ENCODE data around the gene WDR54. TPM values are rescaled to one million over a fixed set of nuclear protein-coding genes. Genes with fewer than 3 reads are reported as not detected.

Gene WDR54
- polyA plus RNA-seq, 3 donors, result 7.1 to 11.7 (median 7.9) TPM

DNA sequence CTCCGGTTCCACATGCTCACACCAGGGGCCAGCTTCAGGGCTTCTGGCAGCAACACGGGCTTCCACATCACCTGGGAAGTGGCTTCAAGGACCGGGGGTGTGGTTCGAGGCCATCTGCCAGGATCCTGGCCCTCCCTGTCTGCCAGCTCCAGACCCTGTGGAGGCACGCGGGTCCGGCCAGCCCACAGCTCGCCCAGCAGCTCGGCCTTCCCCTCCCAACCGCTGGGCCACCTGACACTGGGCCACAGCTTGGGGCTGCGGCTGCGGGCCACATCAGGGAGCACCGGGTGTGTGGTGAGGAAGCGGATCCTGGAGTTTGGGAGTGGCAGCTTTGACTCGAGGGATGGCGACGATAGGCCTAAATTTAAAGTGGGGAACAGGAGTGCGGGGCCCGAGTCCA, 7.1 kb upstream of the WDR54 start:
- intact Hi-C loops (cut with micrococcal nuclease), result no loop called here
- Histone ChIP-seq H3K27ac (ENCODE audit: low read depth in 1 of 2, low read length in 2 of 2) (no peak overlapping the region), H4K20me1 (ENCODE audit: insufficient read depth, low read length) (no peaks in the 10 kb centered on the region), H3K27me3 (ENCODE audit: control insufficient read depth in 2 of 2, insufficient read depth in 2 of 2, low read length in 2 of 2) (peaks cover 0 to 19% of the 10 kb centered on the region in 2 donors), H3K79me2 (ENCODE audit: insufficient read depth, low read length) (no peaks in the 10 kb centered on the region), H2AFZ (ENCODE audit: insufficient read depth, low read depth, low read length, poor library complexity, severe bottlenecking) (peak overlapping the region; percentile 84), H3K36me3 (replicated peaks in 1 of 2; ENCODE audit: control insufficient read depth in 1 of 2, insufficient read depth in 2 of 2, low read length in 2 of 2) (no peaks in the 10 kb centered on the region), H3K9me3 (replicated peaks in 1 of 2; ENCODE audit: control insufficient read depth in 1 of 2, insufficient read depth in 1 of 2, low read length in 2 of 2) (no peaks in the 10 kb centered on the region), H3K4me2 (replicated peaks; ENCODE audit: extremely low read depth, low read length, poor library complexity, severe bottlenecking) (peak overlapping the region; percentile 91), H3K4me3 (replicated peaks in 1 of 3; ENCODE audit: low read depth in 2 of 3, low read length in 3 of 3) (peak overlapping the region in 2 of 3 experiments; percentile 33 to 75), H3K9ac (ENCODE audit: insufficient read depth, low read length, poor library complexity, severe bottlenecking) (no peak overlapping the region), H3K4me1 (ENCODE audit: control insufficient read depth in 1 of 2, insufficient read depth in 2 of 2, low read length in 2 of 2) (peaks cover 32 to 37% of the 10 kb centered on the region in 2 donors)
- no peak overlapping the region for H3K27ac Mint-ChIP-seq
- peaks cover 14 to 25% (median 21%) of the 10 kb centered on the region in 3 donors for H3K27me3 Mint-ChIP-seq (ENCODE audit: low read depth in 3 of 3)
- H3K36me3 Mint-ChIP-seq, result no peaks in the 10 kb centered on the region
- DNase-seq, result no peak
- 80% methylated on average over 19 of the region's 19 CpGs for WGBS (ENCODE audit: insufficient coverage)
- peak overlapping the region; percentile 85 to 92 for H3K4me3 Mint-ChIP-seq
- H3K4me1 Mint-ChIP-seq, result peaks cover 34% of the 10 kb centered on the region
- peaks cover 0 to 6% (median 0%) of the 10 kb centered on the region in 7 donors for H3K9me3 Mint-ChIP-seq
- TF ChIP-seq, protein P1, sequence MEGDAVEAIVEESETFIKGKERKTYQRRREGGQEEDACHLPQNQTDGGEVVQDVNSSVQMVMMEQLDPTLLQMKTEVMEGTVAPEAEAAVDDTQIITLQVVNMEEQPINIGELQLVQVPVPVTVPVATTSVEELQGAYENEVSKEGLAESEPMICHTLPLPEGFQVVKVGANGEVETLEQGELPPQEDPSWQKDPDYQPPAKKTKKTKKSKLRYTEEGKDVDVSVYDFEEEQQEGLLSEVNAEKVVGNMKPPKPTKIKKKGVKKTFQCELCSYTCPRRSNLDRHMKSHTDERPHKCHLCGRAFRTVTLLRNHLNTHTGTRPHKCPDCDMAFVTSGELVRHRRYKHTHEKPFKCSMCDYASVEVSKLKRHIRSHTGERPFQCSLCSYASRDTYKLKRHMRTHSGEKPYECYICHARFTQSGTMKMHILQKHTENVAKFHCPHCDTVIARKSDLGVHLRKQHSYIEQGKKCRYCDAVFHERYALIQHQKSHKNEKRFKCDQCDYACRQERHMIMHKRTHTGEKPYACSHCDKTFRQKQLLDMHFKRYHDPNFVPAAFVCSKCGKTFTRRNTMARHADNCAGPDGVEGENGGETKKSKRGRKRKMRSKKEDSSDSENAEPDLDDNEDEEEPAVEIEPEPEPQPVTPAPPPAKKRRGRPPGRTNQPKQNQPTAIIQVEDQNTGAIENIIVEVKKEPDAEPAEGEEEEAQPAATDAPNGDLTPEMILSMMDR (IDR thresholded peaks at IDR 0.05), result no peak

DNA sequence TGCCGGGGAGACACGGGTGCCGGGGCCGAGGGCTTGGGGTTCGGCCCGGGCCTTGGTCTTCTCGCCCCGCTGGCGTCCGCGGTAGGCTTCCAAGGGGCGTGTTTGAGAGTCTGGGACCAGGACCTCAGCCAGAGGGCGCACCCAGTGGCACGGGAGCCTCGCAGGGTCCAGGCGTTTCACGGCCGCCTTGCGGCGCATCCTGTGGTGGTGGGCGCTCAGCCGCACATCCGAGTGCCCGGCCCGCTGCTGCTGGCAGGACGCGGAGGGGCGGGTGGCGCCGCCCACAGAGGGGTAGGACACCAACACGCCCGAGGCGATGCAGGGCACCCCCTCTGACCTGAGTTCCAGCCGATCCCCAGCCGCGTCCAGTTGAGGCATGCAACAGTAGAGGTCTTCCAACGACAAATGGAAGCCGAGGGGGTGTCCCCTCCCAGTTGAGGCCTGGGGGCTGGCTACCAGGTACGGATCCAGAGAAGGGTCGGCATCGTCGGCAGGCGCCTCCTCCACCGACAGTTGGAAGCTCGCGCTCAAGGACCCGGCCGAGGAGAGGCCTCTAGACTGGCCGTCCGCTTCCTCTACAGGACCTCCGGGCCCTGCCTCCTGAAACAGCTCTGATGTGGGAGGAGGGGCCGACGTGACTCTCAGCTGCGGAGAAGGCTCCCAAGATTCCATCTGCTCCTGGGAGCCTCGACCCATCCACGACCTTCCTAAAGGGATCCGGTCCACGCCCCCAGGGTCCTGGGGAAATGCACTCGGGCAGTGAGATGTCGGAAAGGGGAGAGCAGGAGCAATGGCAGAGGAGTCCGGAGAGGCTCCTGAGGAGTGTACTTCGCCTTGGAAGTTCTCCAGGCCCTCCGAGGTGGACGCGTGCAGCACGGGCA, 6.4 kb upstream of the WDR54 start:
- Mint-ChIP-seq H3K27me3 (ENCODE audit: low read depth in 3 of 3) (peaks cover 13 to 25% (median 21%) of the 10 kb centered on the region in 3 donors), H3K4me3 (peak overlapping the region; percentile 85 to 92), H3K27ac (peak overlapping the region in 1 of 7 donors; percentile 63), H3K9me3 (peaks cover 0 to 4% (median 0%) of the 10 kb centered on the region in 7 donors), H3K36me3 (no peaks in the 10 kb centered on the region), H3K4me1 (peaks cover 40% of the 10 kb centered on the region)
- intact Hi-C loops (cut with micrococcal nuclease), result no loop called here
- Histone ChIP-seq H3K4me3 (replicated peaks in 1 of 3; ENCODE audit: low read depth in 2 of 3, low read length in 3 of 3) (peak overlapping the region; percentile 33 to 75 (median 54)), H3K79me2 (ENCODE audit: insufficient read depth, low read length) (no peaks in the 10 kb centered on the region), H3K36me3 (replicated peaks in 1 of 2; ENCODE audit: control insufficient read depth in 1 of 2, insufficient read depth in 2 of 2, low read length in 2 of 2) (no peaks in the 10 kb centered on the region), H3K4me2 (replicated peaks; ENCODE audit: extremely low read depth, low read length, poor library complexity, severe bottlenecking) (peak overlapping the region; percentile 91), H2AFZ (ENCODE audit: insufficient read depth, low read depth, low read length, poor library complexity, severe bottlenecking) (peak overlapping the region; percentile 84), H3K27ac (ENCODE audit: low read depth in 1 of 2, low read length in 2 of 2) (no peak overlapping the region), H3K9me3 (replicated peaks in 1 of 2; ENCODE audit: control insufficient read depth in 1 of 2, insufficient read depth in 1 of 2, low read length in 2 of 2) (no peaks in the 10 kb centered on the region), H3K9ac (ENCODE audit: insufficient read depth, low read length, poor library complexity, severe bottlenecking) (peak overlapping the region; percentile 55), H4K20me1 (ENCODE audit: insufficient read depth, low read length) (no peaks in the 10 kb centered on the region), H3K27me3 (ENCODE audit: control insufficient read depth in 2 of 2, insufficient read depth in 2 of 2, low read length in 2 of 2) (peaks cover 0 to 19% of the 10 kb centered on the region in 2 donors), H3K4me1 (ENCODE audit: control insufficient read depth in 1 of 2, insufficient read depth in 2 of 2, low read length in 2 of 2) (peaks cover 39 to 44% of the 10 kb centered on the region in 2 donors)
- WGBS (ENCODE audit: insufficient coverage), result 5% methylated on average over 64 of the region's 66 CpGs
- TF ChIP-seq, protein P1 (IDR thresholded peaks at IDR 0.05), result peak; percentile 16
- peak in 2 of 3 donors; percentile 24 to 41 for DNase-seq

Measured in CD14-positive monocyte (primary cell).